ENCODE measurements around the gene TST.
A peak's percentile ranks its signal among the peaks of the same experiment; 100 is the strongest.

The TST gene

GRCh38 chr22:37019309-37020191, at the start of gene TST, which contains the start of gene MPST:
TST (minus strand) TSS chr22:37019447; CDS start chr22:37018732, 715 bp downstream.
MPST (plus strand) TSS chr22:37019742; CDS start chr22:37019837, 95 bp downstream.
- peak within 1 kb of the TSS; percentile 86 for H3K4me3 ChIP-seq (ENCODE audit: low read depth, low read length)
- no peak for TF ChIP-seq CTCF (IDR thresholded peaks at IDR 0.05; ENCODE audit: low read depth, low read length, missing control alignments)
- DNase-seq (ENCODE audit: low read depth) = no peak
- in situ Hi-C loops (cut with HindIII; ENCODE audit: low sequenced_read_pairs) = no loop called here

GRCh38 chr22:37068859-37069258, 49.6 kb upstream of the TST start:
- H3K4me3 ChIP-seq (ENCODE audit: low read depth, low read length) = no peak overlapping the region
- in situ Hi-C loops (cut with HindIII; ENCODE audit: low sequenced_read_pairs) = no loop called here
- no peak for TF ChIP-seq CTCF (IDR thresholded peaks at IDR 0.05; ENCODE audit: low read depth, low read length, missing control alignments)
- DNase-seq (ENCODE audit: low read depth) = no peak

GRCh38 chr22:37067428-37067827, 48.2 kb upstream of the TST start:
- in situ Hi-C loops (cut with HindIII; ENCODE audit: low sequenced_read_pairs) = no loop called here
- no peak for DNase-seq (ENCODE audit: low read depth)
- no peak overlapping the region for H3K4me3 ChIP-seq (ENCODE audit: low read depth, low read length)

GRCh38 chr22:37065961-37066360, 46.7 kb upstream of the TST start:
- no peak overlapping the region for H3K4me3 ChIP-seq (ENCODE audit: low read depth, low read length)
- DNase-seq (ENCODE audit: low read depth) = no peak
- no peak for TF ChIP-seq CTCF (IDR thresholded peaks at IDR 0.05; ENCODE audit: low read depth, low read length, missing control alignments)
- in situ Hi-C loops (cut with HindIII; ENCODE audit: low sequenced_read_pairs) = no loop called here

More at GRCh38 chr22:37067428-37067827, 48.2 kb upstream of the TST start:
- no peak for TF ChIP-seq CTCF (IDR thresholded peaks at IDR 0.05; ENCODE audit: low read depth, low read length, missing control alignments)

GRCh38 chr22:37065180-37065579, 45.9 kb upstream of the TST start:
- H3K4me3 ChIP-seq (ENCODE audit: low read depth, low read length) = no peak overlapping the region
- no peak for TF ChIP-seq CTCF (IDR thresholded peaks at IDR 0.05; ENCODE audit: low read depth, low read length, missing control alignments)
- in situ Hi-C loops (cut with HindIII; ENCODE audit: low sequenced_read_pairs) = no loop called here

GRCh38 chr22:37064553-37064952, 45.3 kb upstream of the TST start:
- no peak for DNase-seq (ENCODE audit: low read depth)
- no peak for TF ChIP-seq CTCF (IDR thresholded peaks at IDR 0.05; ENCODE audit: low read depth, low read length, missing control alignments)
- no peak overlapping the region for H3K4me3 ChIP-seq (ENCODE audit: low read depth, low read length)
- in situ Hi-C loops (cut with HindIII; ENCODE audit: low sequenced_read_pairs) = no loop called here

More at GRCh38 chr22:37065180-37065579, 45.9 kb upstream of the TST start:
- no peak for DNase-seq (ENCODE audit: low read depth)
